ENCODE measurements around the gene GABBR1.

The GABBR1 gene

DNA sequence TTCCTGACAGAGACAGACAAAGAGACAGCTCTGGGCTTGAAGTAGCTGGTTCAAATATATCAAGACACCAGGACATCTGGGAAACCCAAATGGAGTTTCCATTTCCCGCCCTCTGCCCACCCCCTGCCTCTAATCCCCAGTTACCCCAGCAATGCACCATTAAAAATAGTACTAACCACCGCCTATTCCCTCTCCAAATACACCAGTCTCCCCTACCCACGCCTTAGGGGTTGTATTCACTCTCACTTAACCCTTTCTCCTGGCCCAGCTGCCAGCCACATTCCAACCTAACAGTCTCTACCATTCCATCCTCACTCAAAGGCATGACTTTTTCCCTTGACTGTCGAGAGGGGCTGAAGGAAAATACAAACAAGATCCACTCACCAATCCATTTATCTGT, 22.4 kb downstream of the GABBR1 start:
- H3K4me3 ChIP-seq (ENCODE audit: severe bottlenecking), result no peak overlapping the region
- TF ChIP-seq, protein P1, sequence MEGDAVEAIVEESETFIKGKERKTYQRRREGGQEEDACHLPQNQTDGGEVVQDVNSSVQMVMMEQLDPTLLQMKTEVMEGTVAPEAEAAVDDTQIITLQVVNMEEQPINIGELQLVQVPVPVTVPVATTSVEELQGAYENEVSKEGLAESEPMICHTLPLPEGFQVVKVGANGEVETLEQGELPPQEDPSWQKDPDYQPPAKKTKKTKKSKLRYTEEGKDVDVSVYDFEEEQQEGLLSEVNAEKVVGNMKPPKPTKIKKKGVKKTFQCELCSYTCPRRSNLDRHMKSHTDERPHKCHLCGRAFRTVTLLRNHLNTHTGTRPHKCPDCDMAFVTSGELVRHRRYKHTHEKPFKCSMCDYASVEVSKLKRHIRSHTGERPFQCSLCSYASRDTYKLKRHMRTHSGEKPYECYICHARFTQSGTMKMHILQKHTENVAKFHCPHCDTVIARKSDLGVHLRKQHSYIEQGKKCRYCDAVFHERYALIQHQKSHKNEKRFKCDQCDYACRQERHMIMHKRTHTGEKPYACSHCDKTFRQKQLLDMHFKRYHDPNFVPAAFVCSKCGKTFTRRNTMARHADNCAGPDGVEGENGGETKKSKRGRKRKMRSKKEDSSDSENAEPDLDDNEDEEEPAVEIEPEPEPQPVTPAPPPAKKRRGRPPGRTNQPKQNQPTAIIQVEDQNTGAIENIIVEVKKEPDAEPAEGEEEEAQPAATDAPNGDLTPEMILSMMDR (IDR thresholded peaks at IDR 0.05; ENCODE audit: poor library complexity, severe bottlenecking), result no peak
- DNase-seq (ENCODE audit: low spot score) (no peak), ATAC-seq (ENCODE audit: low read depth) (no peak)
- peaks cover 66% of the 10 kb centered on the region for H3K36me3 ChIP-seq (ENCODE audit: low read depth)
- no peak overlapping the region for H3K27ac ChIP-seq (ENCODE audit: poor library complexity, severe bottlenecking)
- no peaks in the 10 kb centered on the region for H3K27me3 ChIP-seq (ENCODE audit: insufficient read depth, poor library complexity, severe bottlenecking)
- H3K4me1 ChIP-seq (ENCODE audit: insufficient read depth, poor library complexity, severe bottlenecking), result no peaks in the 10 kb centered on the region
- H3K9me3 ChIP-seq (ENCODE audit: severe bottlenecking), result no peaks in the 10 kb centered on the region

DNA sequence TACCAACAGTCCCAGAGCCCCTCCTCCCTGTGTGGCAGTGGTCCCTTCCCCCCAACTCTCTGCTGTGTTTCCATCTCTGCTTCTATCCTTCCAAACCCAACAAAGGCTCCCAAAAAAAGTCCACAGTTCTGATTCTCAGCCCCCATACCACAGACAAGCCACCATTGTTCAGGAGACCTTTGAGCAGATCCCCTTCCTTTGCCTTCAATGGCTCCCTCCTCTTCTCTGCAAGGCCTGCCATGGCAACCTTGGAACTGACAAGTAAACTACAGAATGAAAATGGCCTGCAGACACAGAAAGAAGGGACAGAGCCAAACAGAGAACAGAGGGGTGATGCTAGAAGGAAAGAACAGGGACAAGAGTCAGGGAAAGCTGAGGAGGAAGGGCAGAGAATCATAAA, 24.9 kb downstream of the GABBR1 start:
- H3K9me3 ChIP-seq (ENCODE audit: severe bottlenecking), result no peaks in the 10 kb centered on the region
- H3K36me3 ChIP-seq (ENCODE audit: low read depth), result peaks cover 64% of the 10 kb centered on the region
- ATAC-seq (ENCODE audit: low read depth) (no peak), DNase-seq (ENCODE audit: low spot score) (no peak)
- TF ChIP-seq, protein P1 (IDR thresholded peaks at IDR 0.05; ENCODE audit: poor library complexity, severe bottlenecking), result no peak
- no peak overlapping the region for H3K27ac ChIP-seq (ENCODE audit: poor library complexity, severe bottlenecking)
- H3K27me3 ChIP-seq (ENCODE audit: insufficient read depth, poor library complexity, severe bottlenecking), result no peaks in the 10 kb centered on the region
- H3K4me1 ChIP-seq (ENCODE audit: insufficient read depth, poor library complexity, severe bottlenecking), result no peaks in the 10 kb centered on the region
- no peak overlapping the region for H3K4me3 ChIP-seq (ENCODE audit: severe bottlenecking)

DNA sequence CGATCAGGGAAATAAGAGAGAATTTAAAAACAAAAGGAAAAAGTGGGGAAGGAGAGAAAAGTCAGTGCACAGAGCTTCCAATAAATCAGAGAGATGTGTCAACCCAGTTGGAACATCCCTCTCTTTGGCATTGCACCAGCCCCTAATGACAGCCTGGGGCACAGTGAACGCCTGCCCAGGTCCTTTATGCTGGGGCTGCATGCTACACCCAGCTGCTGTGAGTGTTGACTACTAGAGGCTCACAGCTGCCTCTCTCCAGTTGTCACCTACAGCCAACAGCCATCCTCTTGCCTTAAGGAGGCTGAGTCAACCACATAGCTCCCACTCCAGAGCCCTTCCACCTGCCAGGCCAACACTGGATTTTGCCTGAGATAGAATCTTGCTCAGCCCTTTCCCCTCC, 29.1 kb downstream of the GABBR1 start:
- no peaks in the 10 kb centered on the region for H3K27me3 ChIP-seq (ENCODE audit: insufficient read depth, poor library complexity, severe bottlenecking)
- TF ChIP-seq, protein P1 (IDR thresholded peaks at IDR 0.05; ENCODE audit: poor library complexity, severe bottlenecking), result no peak
- no peak overlapping the region for H3K4me3 ChIP-seq (ENCODE audit: severe bottlenecking)
- ATAC-seq (ENCODE audit: low read depth) (no peak), DNase-seq (ENCODE audit: low spot score) (no peak)
- no peaks in the 10 kb centered on the region for H3K4me1 ChIP-seq (ENCODE audit: insufficient read depth, poor library complexity, severe bottlenecking)
- peaks cover 42% of the 10 kb centered on the region for H3K36me3 ChIP-seq (ENCODE audit: low read depth)
- H3K9me3 ChIP-seq (ENCODE audit: severe bottlenecking), result no peaks in the 10 kb centered on the region
- no peak overlapping the region for H3K27ac ChIP-seq (ENCODE audit: poor library complexity, severe bottlenecking)

DNA sequence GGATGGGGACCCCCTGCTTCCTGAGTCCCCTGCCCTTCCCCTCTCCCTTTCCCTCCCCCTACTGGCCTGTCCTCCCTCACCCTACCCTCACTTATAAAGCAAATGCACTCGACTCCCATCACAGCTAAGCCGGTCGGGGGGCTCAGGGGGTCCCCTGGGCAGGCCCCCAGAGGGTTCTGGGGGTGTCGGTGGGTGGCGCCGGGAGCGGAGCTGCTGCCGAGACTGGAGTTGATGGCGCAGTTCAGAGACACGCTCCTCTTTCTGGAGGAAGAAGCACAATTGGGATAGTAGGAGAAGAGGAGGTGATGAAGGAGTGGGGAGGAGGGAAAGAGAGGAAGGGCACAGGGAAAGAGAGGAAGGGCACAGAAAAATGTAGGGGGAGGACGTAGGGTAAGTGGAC, 29.5 kb downstream of the GABBR1 start:
- H3K27ac ChIP-seq (ENCODE audit: poor library complexity, severe bottlenecking), result no peak overlapping the region
- no peak for ATAC-seq (ENCODE audit: low read depth)
- DNase-seq (ENCODE audit: low spot score), result no peak
- H3K36me3 ChIP-seq (ENCODE audit: low read depth), result peaks cover 40% of the 10 kb centered on the region
- no peaks in the 10 kb centered on the region for H3K27me3 ChIP-seq (ENCODE audit: insufficient read depth, poor library complexity, severe bottlenecking)
- H3K4me1 ChIP-seq (ENCODE audit: insufficient read depth, poor library complexity, severe bottlenecking), result no peaks in the 10 kb centered on the region
- no peaks in the 10 kb centered on the region for H3K9me3 ChIP-seq (ENCODE audit: severe bottlenecking)
- no peak overlapping the region for H3K4me3 ChIP-seq (ENCODE audit: severe bottlenecking)
- TF ChIP-seq, protein P1 (IDR thresholded peaks at IDR 0.05; ENCODE audit: poor library complexity, severe bottlenecking), result no peak

DNA sequence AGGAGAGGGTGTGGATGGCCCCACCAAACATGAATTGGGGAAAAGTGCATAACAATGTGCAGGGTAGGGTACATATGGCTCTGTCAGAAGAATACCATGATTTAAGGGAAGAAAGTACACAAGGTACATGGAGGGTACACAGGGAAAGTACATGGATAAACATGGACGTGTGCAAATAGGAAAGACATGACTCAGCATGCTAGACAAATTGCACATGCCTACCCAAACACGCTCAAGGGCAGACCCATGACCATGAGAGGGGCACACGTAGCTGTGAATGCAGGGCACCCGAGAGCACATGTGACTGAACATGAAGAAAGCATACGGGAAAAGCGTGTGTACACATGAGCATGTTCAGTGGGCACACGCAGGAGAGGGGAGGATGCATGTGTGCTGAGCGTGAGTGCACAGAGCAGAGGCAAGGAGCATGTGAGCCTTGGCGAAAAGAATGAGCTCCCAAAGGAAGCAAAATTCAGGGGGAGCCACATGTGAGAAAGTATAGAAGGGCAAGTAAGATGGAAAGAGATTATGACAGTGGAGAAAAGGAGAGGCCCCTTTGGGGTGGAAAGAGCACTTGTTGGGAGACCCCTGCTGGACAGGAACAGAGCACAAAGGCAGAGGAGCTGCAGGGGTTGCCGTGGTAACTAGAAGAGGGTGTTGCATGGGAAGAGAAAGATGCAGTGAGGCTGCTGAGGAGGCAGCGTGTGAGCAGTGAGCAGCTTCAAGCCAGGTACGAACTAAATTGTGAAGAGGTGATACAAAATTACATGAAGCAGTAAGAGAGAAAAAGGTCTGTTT, 30.2 kb downstream of the GABBR1 start:
- H3K4me3 ChIP-seq (ENCODE audit: severe bottlenecking), result no peak overlapping the region
- no peaks in the 10 kb centered on the region for H3K9me3 ChIP-seq (ENCODE audit: severe bottlenecking)
- peaks cover 33% of the 10 kb centered on the region for H3K36me3 ChIP-seq (ENCODE audit: low read depth)
- H3K27me3 ChIP-seq (ENCODE audit: insufficient read depth, poor library complexity, severe bottlenecking), result no peaks in the 10 kb centered on the region
- ATAC-seq (ENCODE audit: low read depth) (peak; percentile 30; the same call in 1 of the 3 replicates), DNase-seq (ENCODE audit: low spot score) (no peak)
- TF ChIP-seq, protein P1 (IDR thresholded peaks at IDR 0.05; ENCODE audit: poor library complexity, severe bottlenecking), result no peak
- H3K27ac ChIP-seq (ENCODE audit: poor library complexity, severe bottlenecking), result no peak overlapping the region
- H3K4me1 ChIP-seq (ENCODE audit: insufficient read depth, poor library complexity, severe bottlenecking), result no peaks in the 10 kb centered on the region
